ENCODE measurements around the gene AQP11. TPM values are rescaled to one million over a fixed set of nuclear protein-coding genes. Genes with fewer than 3 reads are reported as not detected.

AQP11 gene
- polyA plus RNA-seq, 2 of the 4 experiments (the other 2 are of a cell fraction) = 2.3 to 2.6 TPM

DNA sequence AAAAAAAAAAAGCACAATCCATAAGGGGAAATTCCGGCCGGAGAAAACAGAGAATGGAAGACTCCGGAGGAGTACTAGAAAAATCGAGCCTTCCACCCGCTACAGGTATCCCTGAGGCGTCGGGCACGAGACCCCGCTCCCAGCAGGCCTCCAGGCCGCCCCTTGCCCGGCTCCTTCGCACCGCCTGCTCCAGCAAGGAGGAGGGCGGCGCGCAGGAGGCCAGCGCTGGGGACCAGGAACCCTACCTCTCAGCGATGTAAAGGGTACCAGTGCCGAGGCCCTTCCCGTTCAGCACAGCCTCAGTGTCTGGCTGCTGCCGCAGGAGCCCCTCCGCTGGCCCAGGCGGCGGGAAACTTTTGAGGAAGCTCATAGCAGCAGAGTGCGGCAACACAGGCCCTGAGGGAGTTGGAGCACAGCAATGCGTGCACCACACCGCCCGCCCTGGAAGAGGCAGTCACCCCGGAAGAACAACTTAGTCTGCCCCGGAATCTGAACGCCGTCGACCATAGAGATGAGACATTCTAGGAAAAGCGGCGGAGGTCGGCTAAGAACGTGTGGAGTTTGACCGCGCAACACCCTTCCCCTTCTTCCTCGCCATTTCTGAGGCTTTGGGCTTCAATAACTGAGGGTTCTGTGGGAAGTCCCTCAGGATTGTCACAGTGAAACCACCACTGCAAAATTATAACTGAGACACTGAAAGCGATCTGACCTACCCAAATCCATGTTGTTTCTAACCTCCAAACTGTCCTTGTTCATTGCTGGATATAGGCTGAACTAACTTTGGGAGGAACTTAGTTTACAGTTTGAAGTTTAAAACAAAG, 47.8 kb downstream of the AQP11 start, which contains the start of gene CLNS1A (continued):
- peak; percentile 82 to 93; a peak in 4 of 5 replicates for TF ChIP-seq JUN (IDR thresholded peaks at IDR 0.05)
- TF ChIP-seq RFX5 (IDR thresholded peaks at IDR 0.05) = no peak
- TF ChIP-seq POLR2AphosphoS2 (conservative IDR thresholded peaks at IDR 0.05; ENCODE audit: low read length) = no peak
- TF ChIP-seq, protein P1, sequence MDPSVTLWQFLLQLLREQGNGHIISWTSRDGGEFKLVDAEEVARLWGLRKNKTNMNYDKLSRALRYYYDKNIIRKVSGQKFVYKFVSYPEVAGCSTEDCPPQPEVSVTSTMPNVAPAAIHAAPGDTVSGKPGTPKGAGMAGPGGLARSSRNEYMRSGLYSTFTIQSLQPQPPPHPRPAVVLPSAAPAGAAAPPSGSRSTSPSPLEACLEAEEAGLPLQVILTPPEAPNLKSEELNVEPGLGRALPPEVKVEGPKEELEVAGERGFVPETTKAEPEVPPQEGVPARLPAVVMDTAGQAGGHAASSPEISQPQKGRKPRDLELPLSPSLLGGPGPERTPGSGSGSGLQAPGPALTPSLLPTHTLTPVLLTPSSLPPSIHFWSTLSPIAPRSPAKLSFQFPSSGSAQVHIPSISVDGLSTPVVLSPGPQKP (IDR thresholded peaks at IDR 0.05; ENCODE audit: low read depth, low read length) = no peak
- TF ChIP-seq, protein P2, sequence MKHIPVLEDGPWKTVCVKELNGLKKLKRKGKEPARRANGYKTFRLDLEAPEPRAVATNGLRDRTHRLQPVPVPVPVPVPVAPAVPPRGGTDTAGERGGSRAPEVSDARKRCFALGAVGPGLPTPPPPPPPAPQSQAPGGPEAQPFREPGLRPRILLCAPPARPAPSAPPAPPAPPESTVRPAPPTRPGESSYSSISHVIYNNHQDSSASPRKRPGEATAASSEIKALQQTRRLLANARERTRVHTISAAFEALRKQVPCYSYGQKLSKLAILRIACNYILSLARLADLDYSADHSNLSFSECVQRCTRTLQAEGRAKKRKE (CRISPR knock-in tag; IDR thresholded peaks at IDR 0.05; ENCODE audit: low read depth) = no peak
- TF ChIP-seq EHF (CRISPR knock-in tag; IDR thresholded peaks at IDR 0.05) = 0 out of 2 replicates have a peak, but pooled peaks have one; percentile 40
- no peak for TF ChIP-seq CHD2 (IDR thresholded peaks at IDR 0.05; ENCODE audit: low read length, partially characterized antibody)
- TF ChIP-seq NR3C1 (IDR thresholded peaks at IDR 0.05) = no peak
- TF ChIP-seq, protein P3, sequence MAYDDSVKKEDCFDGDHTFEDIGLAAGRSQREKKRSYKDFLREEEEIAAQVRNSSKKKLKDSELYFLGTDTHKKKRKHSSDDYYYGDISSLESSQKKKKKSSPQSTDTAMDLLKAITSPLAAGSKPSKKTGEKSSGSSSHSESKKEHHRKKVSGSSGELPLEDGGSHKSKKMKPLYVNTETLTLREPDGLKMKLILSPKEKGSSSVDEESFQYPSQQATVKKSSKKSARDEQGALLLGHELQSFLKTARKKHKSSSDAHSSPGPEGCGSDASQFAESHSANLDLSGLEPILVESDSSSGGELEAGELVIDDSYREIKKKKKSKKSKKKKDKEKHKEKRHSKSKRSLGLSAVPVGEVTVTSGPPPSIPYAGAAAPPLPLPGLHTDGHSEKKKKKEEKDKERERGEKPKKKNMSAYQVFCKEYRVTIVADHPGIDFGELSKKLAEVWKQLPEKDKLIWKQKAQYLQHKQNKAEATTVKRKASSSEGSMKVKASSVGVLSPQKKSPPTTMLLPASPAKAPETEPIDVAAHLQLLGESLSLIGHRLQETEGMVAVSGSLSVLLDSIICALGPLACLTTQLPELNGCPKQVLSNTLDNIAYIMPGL (CRISPR knock-in tag; IDR thresholded peaks at IDR 0.05; ENCODE audit: borderline replicate concordance) = no peak
- peak; percentile 39; the same call in 1 of the 2 replicates for TF ChIP-seq GATA3 (IDR thresholded peaks at IDR 0.05; ENCODE audit: borderline replicate concordance)
- peak; percentile 92 for TF ChIP-seq POLR2A (IDR thresholded peaks at IDR 0.05; ENCODE audit: low read length)
- no peak; the same call in 1 of the 2 replicates for TF ChIP-seq ZC3H11A (IDR thresholded peaks at IDR 0.05)
- no peak for TF ChIP-seq RARB (CRISPR knock-in tag; IDR thresholded peaks at IDR 0.05)
- TF ChIP-seq, protein P4, sequence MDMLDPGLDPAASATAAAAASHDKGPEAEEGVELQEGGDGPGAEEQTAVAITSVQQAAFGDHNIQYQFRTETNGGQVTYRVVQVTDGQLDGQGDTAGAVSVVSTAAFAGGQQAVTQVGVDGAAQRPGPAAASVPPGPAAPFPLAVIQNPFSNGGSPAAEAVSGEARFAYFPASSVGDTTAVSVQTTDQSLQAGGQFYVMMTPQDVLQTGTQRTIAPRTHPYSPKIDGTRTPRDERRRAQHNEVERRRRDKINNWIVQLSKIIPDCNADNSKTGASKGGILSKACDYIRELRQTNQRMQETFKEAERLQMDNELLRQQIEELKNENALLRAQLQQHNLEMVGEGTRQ (IDR thresholded peaks at IDR 0.05) = no peak
- no peak for TF ChIP-seq SREBF2 (IDR thresholded peaks at IDR 0.05)
- TF ChIP-seq, protein P5, sequence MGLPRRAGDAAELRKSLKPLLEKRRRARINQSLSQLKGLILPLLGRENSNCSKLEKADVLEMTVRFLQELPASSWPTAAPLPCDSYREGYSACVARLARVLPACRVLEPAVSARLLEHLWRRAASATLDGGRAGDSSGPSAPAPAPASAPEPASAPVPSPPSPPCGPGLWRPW (IDR thresholded peaks at IDR 0.05) = no peak
- no peak for TF ChIP-seq HEYL (CRISPR knock-in tag; IDR thresholded peaks at IDR 0.05)
- no peak; the same call in 1 of the 2 replicates for TF ChIP-seq EHMT2 (IDR thresholded peaks at IDR 0.05; ENCODE audit: low read depth)
- no peak for TF ChIP-seq HOXB13 (CRISPR knock-in tag; IDR thresholded peaks at IDR 0.05; ENCODE audit: low read depth)
- TF ChIP-seq HDAC2 (IDR thresholded peaks at IDR 0.05) = no peak
- no peak for TF ChIP-seq CBX2 (IDR thresholded peaks at IDR 0.05; ENCODE audit: borderline replicate concordance, low read depth)
- TF ChIP-seq, protein P6, sequence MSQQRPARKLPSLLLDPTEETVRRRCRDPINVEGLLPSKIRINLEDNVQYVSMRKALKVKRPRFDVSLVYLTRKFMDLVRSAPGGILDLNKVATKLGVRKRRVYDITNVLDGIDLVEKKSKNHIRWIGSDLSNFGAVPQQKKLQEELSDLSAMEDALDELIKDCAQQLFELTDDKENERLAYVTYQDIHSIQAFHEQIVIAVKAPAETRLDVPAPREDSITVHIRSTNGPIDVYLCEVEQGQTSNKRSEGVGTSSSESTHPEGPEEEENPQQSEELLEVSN (IDR thresholded peaks at IDR 0.05; ENCODE audit: borderline replicate concordance, low read depth) = peak; percentile 78

DNA sequence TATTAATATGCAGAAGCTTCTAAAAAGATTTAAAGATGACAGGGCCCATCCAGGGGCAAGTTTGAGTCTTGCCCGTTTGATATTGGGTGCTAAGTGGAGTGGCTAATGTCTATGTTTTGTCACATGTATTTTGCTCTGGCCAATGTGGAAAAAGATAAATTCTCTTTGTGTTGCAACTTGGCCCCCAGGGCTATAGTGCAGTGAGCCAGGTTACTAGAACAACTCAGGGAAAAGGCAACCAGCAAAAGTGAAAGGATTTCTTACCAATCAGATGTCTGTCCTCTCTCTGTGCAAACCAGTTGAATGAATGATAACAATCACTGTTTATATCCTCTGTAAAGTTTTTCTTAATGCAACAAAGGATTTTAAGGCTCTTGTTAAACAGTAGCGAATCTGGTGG, 52.5 kb downstream of the AQP11 start:
- H3K27ac ChIP-seq = no peak overlapping the region
- no peak overlapping the region for H3K4me3 ChIP-seq
- POLR2A ChIA-PET = no interaction called here
- H3K9me3 ChIP-seq = no peaks in the 10 kb centered on the region
- DNase-seq (ENCODE audit: low read depth in 1 of 2, low spot score in 1 of 2) = no peak
- TF ChIP-seq HOXA7 (CRISPR knock-in tag; IDR thresholded peaks at IDR 0.05) (no peak), RCOR1 (IDR thresholded peaks at IDR 0.05; ENCODE audit: low read depth, low read length) (no peak), HOXB13 (CRISPR knock-in tag; IDR thresholded peaks at IDR 0.05; ENCODE audit: low read depth) (no peak), CBX2 (IDR thresholded peaks at IDR 0.05; ENCODE audit: borderline replicate concordance, low read depth) (no peak), JUN (IDR thresholded peaks at IDR 0.05) (no peak), EP300 (IDR thresholded peaks at IDR 0.05) (no peak), NFE2L2 (conservative IDR thresholded peaks at IDR 0.05; ENCODE audit: low read length) (no peak), PHF8 (IDR thresholded peaks at IDR 0.05; ENCODE audit: borderline replicate concordance, low read depth) (no peak), BHLHE40 (IDR thresholded peaks at IDR 0.05; ENCODE audit: low read depth, low read length) (no peak), POLR2A (IDR thresholded peaks at IDR 0.05; ENCODE audit: low read length) (no peak), KDM5A (IDR thresholded peaks at IDR 0.05) (no peak)
- TF ChIP-seq, protein P5 (IDR thresholded peaks at IDR 0.05) = no peak
- TF ChIP-seq, protein P7, sequence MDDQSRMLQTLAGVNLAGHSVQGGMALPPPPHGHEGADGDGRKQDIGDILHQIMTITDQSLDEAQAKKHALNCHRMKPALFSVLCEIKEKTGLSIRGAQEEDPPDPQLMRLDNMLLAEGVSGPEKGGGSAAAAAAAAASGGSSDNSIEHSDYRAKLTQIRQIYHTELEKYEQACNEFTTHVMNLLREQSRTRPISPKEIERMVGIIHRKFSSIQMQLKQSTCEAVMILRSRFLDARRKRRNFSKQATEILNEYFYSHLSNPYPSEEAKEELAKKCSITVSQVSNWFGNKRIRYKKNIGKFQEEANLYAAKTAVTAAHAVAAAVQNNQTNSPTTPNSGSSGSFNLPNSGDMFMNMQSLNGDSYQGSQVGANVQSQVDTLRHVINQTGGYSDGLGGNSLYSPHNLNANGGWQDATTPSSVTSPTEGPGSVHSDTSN (IDR thresholded peaks at IDR 0.05) = no peak
- TF ChIP-seq, protein P6 (IDR thresholded peaks at IDR 0.05; ENCODE audit: borderline replicate concordance, low read depth) = no peak
- 0 out of 3 replicates have a peak, but pooled peaks cover 3% of the 10 kb centered on the region for H3K4me1 ChIP-seq
- H3K4me2 ChIP-seq = no peak overlapping the region
- whole genome bisulfite sequencing (ENCODE audit: missing lambda C conversion rate) = 58% methylated on average over 2 of the region's 2 CpGs
- no peak for FAIRE-seq
- CTCF ChIA-PET = interaction anchor here (0.6 kb wide), 1 partner anchor 19 kb away, joined by 4 read pairs; no protein-coding TSS in a partner anchor
- no peak for ATAC-seq
